H9 (cell line): ENCODE data around the gene COPB1. TPM values are rescaled to one million over a fixed set of nuclear protein-coding genes. Genes with fewer than 3 reads are reported as not detected.

ENCODE experiments used
- DNase-seq: peaks from one replicate; pipeline ENCODE4 v3.0.0-alpha.2; 2017
- H2AFZ ChIP-seq: one replicate; pipeline ENCODE4 v1.6.1; 2013; ENCODE audit warnings: mild to moderate bottlenecking, low read length, control low read depth, moderate library complexity
- H2AK5ac ChIP-seq: 2 replicates; pipeline ENCODE4 v1.6.1; 2013; ENCODE audit warnings: low read length, control low read depth, mixed read lengths; ENCODE audit not compliant: insufficient read length
- H2BK120ac ChIP-seq: one replicate; pipeline ENCODE4 v1.6.1; 2013; ENCODE audit warnings: low read depth, mild to moderate bottlenecking, low read length, control low read depth, inconsistent platforms; ENCODE audit not compliant: poor library complexity, severe bottlenecking
- H2BK12ac ChIP-seq: 2 replicates; pipeline ENCODE4 v1.6.1; 2013; ENCODE audit warnings: low read length, control low read depth, mixed read lengths, low read depth; ENCODE audit not compliant: insufficient read length
- H2BK15ac ChIP-seq: 2 replicates; pipeline ENCODE4 v1.6.1; 2013; ENCODE audit warnings: low read depth, low read length, control low read depth
- H2BK20ac ChIP-seq: one replicate; pipeline ENCODE4 v1.6.1; 2013; ENCODE audit warnings: low read depth, mild to moderate bottlenecking, low read length, control low read depth, inconsistent platforms; ENCODE audit not compliant: poor library complexity, severe bottlenecking
- H2BK5ac ChIP-seq: 2 replicates; pipeline ENCODE4 v1.6.1; 2013; ENCODE audit warnings: low read length, control low read depth, mixed read lengths; ENCODE audit not compliant: insufficient read length
- H3K14ac ChIP-seq: 2 replicates; pipeline ENCODE4 v1.6.1; 2013; ENCODE audit warnings: low read length, control low read depth; ENCODE audit not compliant: insufficient read depth
- H3K18ac ChIP-seq: 2 replicates; pipeline ENCODE4 v1.6.1; 2013; ENCODE audit warnings: low read depth, mild to moderate bottlenecking, mixed read lengths, low read length, control low read depth; ENCODE audit not compliant: insufficient read length
- H3K23ac ChIP-seq: 2 replicates; pipeline ENCODE4 v1.6.1; 2013; ENCODE audit warnings: low read length, control low read depth, mixed read lengths, low read depth; ENCODE audit not compliant: insufficient read length
- H3K23me2 ChIP-seq: 2 replicates; pipeline ENCODE4 v1.6.1; 2013; ENCODE audit warnings: low read depth, mild to moderate bottlenecking, mixed read lengths, low read length, control low read depth; ENCODE audit not compliant: insufficient read length, poor library complexity, severe bottlenecking
- H3K27ac ChIP-seq: 2 replicates; pipeline ENCODE4 v1.5.1; 2013; ENCODE audit warnings: low read length, control low read depth, mixed read lengths, low read depth; ENCODE audit not compliant: insufficient read length
- H3K27me3 ChIP-seq: 2 replicates; pipeline ENCODE4 v1.6.1; 2013; ENCODE audit warnings: low read length, control low read depth, inconsistent platforms; ENCODE audit not compliant: insufficient read depth
- H3K4ac ChIP-seq: 2 replicates; pipeline ENCODE4 v1.6.1; 2013; ENCODE audit warnings: low read depth, mild to moderate bottlenecking, control low read depth, inconsistent platforms, low read length, moderate library complexity
- H3K4me1 ChIP-seq: 2 replicates; pipeline ENCODE4 v1.6.1; 2013; ENCODE audit warnings: low read length, control low read depth, inconsistent platforms; ENCODE audit not compliant: insufficient read depth
- H3K4me2 ChIP-seq: 2 replicates; pipeline ENCODE4 v1.6.1; 2013; ENCODE audit warnings: low read length, control low read depth, mixed read lengths; ENCODE audit not compliant: insufficient read length, insufficient read depth
- H3K56ac ChIP-seq: 2 replicates; pipeline ENCODE4 v1.6.1; 2013; ENCODE audit warnings: low read depth, mild to moderate bottlenecking, mixed read lengths, low read length, control low read depth; ENCODE audit not compliant: insufficient read length
- H3K79me1 ChIP-seq: 2 replicates; pipeline ENCODE4 v1.6.1; 2013; ENCODE audit warnings: low read depth, mild to moderate bottlenecking, moderate library complexity, low read length, control low read depth, inconsistent platforms; ENCODE audit not compliant: insufficient read depth, poor library complexity, severe bottlenecking
- H3K79me2 ChIP-seq: 2 replicates; pipeline ENCODE4 v1.6.1; 2013; ENCODE audit warnings: low read length, control low read depth, inconsistent platforms; ENCODE audit not compliant: insufficient read depth
- H3K9ac ChIP-seq: 2 replicates; pipeline ENCODE4 v1.6.1; 2013; ENCODE audit warnings: low read length, control low read depth, mixed read lengths; ENCODE audit not compliant: insufficient read length; ENCODE audit errors: extremely low read depth
- H3K9me3 ChIP-seq: one replicate; pipeline ENCODE4 v1.6.1; 2013; ENCODE audit warnings: low read depth, low read length, inconsistent platforms; ENCODE audit not compliant: control insufficient read depth
- H3T11ph ChIP-seq: one replicate; pipeline ENCODE4 v1.6.1; 2013; ENCODE audit warnings: mild to moderate bottlenecking, low read length, control low read depth, inconsistent platforms
- H4K20me1 ChIP-seq: one replicate; pipeline ENCODE4 v1.6.1; 2013; ENCODE audit not compliant: control insufficient read depth, insufficient read length, insufficient read depth
- H4K5ac ChIP-seq: 2 replicates; pipeline ENCODE4 v1.6.1; 2013; ENCODE audit warnings: low read depth, mild to moderate bottlenecking, mixed read lengths, low read length, control low read depth; ENCODE audit not compliant: insufficient read length
- H4K8ac ChIP-seq: replicated peaks from 2 replicates; pipeline ENCODE4 v1.6.1; 2013; ENCODE audit warnings: low read length, control low read depth, mixed read lengths, low read depth; ENCODE audit not compliant: insufficient read length
- H4K91ac ChIP-seq: 2 replicates; pipeline ENCODE4 v1.6.1; 2013; ENCODE audit warnings: low read depth, mild to moderate bottlenecking, moderate library complexity, mixed read lengths, low read length, control low read depth; ENCODE audit not compliant: insufficient read length
- H3K27ac Mint-ChIP-seq, 3 experiments: 2 replicates in 2 of 3; 3 replicates in 1 of 3; pipeline ENCODE4 v1.8.0; 2020 to 2021; ENCODE audit warnings: mixed read lengths in 3 of 3, mild to moderate bottlenecking in 1 of 3, moderate library complexity in 1 of 3
- H3K27me3 Mint-ChIP-seq: 2 replicates; pipeline ENCODE4 v1.8.0; 2021; ENCODE audit warnings: low read depth, mild to moderate bottlenecking, moderate library complexity, mixed read lengths
- H3K36me3 Mint-ChIP-seq, 3 experiments: 2 replicates in 2 of 3; 3 replicates in 1 of 3; pipeline ENCODE4 v1.8.0; 2020 to 2021; ENCODE audit warnings: low read depth in 3 of 3, mixed read lengths in 3 of 3; ENCODE audit not compliant: insufficient read depth in 1 of 3
- H3K4me1 Mint-ChIP-seq, 2 experiments: 2 replicates each; pipeline ENCODE4 v1.8.0; 2020; ENCODE audit warnings: mixed read lengths in 2 of 2
- H3K4me3 Mint-ChIP-seq, 2 experiments: 2 replicates in 1 of 2; 3 replicates in 1 of 2; pipeline ENCODE4 v1.8.0; 2020 to 2021; ENCODE audit warnings: mild to moderate bottlenecking in 2 of 2, mixed read lengths in 2 of 2, moderate library complexity in 1 of 2
- H3K9me3 Mint-ChIP-seq, 2 experiments: 2 replicates in 1 of 2; 3 replicates in 1 of 2; pipeline ENCODE4 v1.8.0; 2020; ENCODE audit warnings: mild to moderate bottlenecking in 2 of 2, mixed read lengths in 2 of 2, moderate library complexity in 1 of 2
- WGBS: extraction: QIAGEN DNeasy Blood & Tissue Kit; methylation state at CpG from one replicate; pipeline ENCODE4 v1.1.7; 2013; ENCODE audit warnings: missing lambda C conversion rate, low lambda C conversion rate, mixed read lengths; ENCODE audit not compliant: insufficient read length; ENCODE audit errors: extremely low coverage; 5-methylcytosine and 5-hydroxymethylcytosine counted together
- total RNA-seq: library from RNA; stranded (reverse); gene quantifications from 2 replicates; pipeline ENCODE4 v1.2.1, GENCODE V29; 2021
- TF ChIP-seq, protein P1 (sequence below): fragments of 200-600 bp; sonication (generic); conservative IDR thresholded peaks from 3 replicates; pipeline ENCODE4 v1.8.0; 2021; ENCODE audit warnings: antibody characterized with exemption, mild to moderate bottlenecking

Gene COPB1
- total RNA-seq, 1 experiment from 2014 or later = 71.6 TPM

- H3K4me1 ChIP-seq = no peaks in the 10 kb centered on the region
- no peak overlapping the region for H3K56ac ChIP-seq
- H3K9ac ChIP-seq = no peak overlapping the region
- Mint-ChIP-seq H3K4me1 (peaks cover 5 to 7% of the 10 kb centered on the region in 2 experiments), H3K9me3 (no peaks in the 10 kb centered on the region), H3K27me3 (no peaks in the 10 kb centered on the region), H3K27ac (no peak overlapping the region), H3K4me3 (no peak overlapping the region), H3K36me3 (no peaks in the 10 kb centered on the region)
- no peak overlapping the region for H2BK20ac ChIP-seq
- H3K4me2 ChIP-seq = no peak overlapping the region
- no peak overlapping the region for H2BK15ac ChIP-seq
- no peak overlapping the region for H4K5ac ChIP-seq
- TF ChIP-seq, protein P1, sequence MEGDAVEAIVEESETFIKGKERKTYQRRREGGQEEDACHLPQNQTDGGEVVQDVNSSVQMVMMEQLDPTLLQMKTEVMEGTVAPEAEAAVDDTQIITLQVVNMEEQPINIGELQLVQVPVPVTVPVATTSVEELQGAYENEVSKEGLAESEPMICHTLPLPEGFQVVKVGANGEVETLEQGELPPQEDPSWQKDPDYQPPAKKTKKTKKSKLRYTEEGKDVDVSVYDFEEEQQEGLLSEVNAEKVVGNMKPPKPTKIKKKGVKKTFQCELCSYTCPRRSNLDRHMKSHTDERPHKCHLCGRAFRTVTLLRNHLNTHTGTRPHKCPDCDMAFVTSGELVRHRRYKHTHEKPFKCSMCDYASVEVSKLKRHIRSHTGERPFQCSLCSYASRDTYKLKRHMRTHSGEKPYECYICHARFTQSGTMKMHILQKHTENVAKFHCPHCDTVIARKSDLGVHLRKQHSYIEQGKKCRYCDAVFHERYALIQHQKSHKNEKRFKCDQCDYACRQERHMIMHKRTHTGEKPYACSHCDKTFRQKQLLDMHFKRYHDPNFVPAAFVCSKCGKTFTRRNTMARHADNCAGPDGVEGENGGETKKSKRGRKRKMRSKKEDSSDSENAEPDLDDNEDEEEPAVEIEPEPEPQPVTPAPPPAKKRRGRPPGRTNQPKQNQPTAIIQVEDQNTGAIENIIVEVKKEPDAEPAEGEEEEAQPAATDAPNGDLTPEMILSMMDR = no peak
- H3K23ac ChIP-seq = no peak overlapping the region
- no peak overlapping the region for H2AK5ac ChIP-seq
- no peaks in the 10 kb centered on the region for H3K23me2 ChIP-seq
- H3K14ac ChIP-seq = no peak overlapping the region
- H3K79me2 ChIP-seq = no peaks in the 10 kb centered on the region
- H2AFZ ChIP-seq = no peak overlapping the region
- no peak for DNase-seq
- no peak overlapping the region for H4K8ac ChIP-seq
- no peak overlapping the region for H2BK5ac ChIP-seq
- no peak overlapping the region for H2BK12ac ChIP-seq
- no peak overlapping the region for H4K91ac ChIP-seq
- no peaks in the 10 kb centered on the region for H3K9me3 ChIP-seq
- no peak overlapping the region for H2BK120ac ChIP-seq
- H3K4ac ChIP-seq = no peak overlapping the region
- no peak overlapping the region for H3K18ac ChIP-seq
- no peak overlapping the region for H3K27ac ChIP-seq
- no CpG with 5 or more reads among the region's 2 CpGs for WGBS
- no peaks in the 10 kb centered on the region for H4K20me1 ChIP-seq
- H3K79me1 ChIP-seq = no peaks in the 10 kb centered on the region
- no peaks in the 10 kb centered on the region for H3K27me3 ChIP-seq
- H3T11ph ChIP-seq = no peak overlapping the region
These were observed 30.3 kb upstream of the COPB1 start for GRCh38 chr11:14529951-14530350.
